ENCODE measurements around the gene ZFAND2B.
"Not testable (repeated sequence)": the region's sequence is repeated elsewhere in the genome, so short reads cannot be mapped to it uniquely, and the experiment has no call there.

The ZFAND2B gene

GRCh38 chr2:219253753-219254589 is 47.4 kb downstream of the ZFAND2B start, which contains the start of gene TUBA4A:
TUBA4A (minus strand) TSS chr2:219253918; CDS start chr2:219253858, 60 bp downstream.
- Histone ChIP-seq H2AFZ (ENCODE audit: low read length, unreplicated experiment) (peak within 1 kb of the TSS; percentile 84), H3K36me3 (ENCODE audit: insufficient read depth, low read length) (peaks cover 4% of the 10 kb centered on the region; the same call in 1 of the 2 replicates), H3K27ac (ENCODE audit: low read depth, low read length) (peak within 1 kb of the TSS; percentile 3; the same call in 1 of the 2 replicates)

GRCh38 chr2:219254590-219255201 is 48.1 kb downstream of the ZFAND2B start:
- Histone ChIP-seq H2AFZ (ENCODE audit: low read length, unreplicated experiment) (peak overlapping the region; percentile 84), H3K36me3 (ENCODE audit: insufficient read depth, low read length) (peaks cover 4% of the 10 kb centered on the region; the same call in 1 of the 2 replicates), H3K79me2 (ENCODE audit: control insufficient read depth, insufficient read depth, low read length, unreplicated experiment) (peaks cover 19% of the 10 kb centered on the region), H3K27me3 (ENCODE audit: insufficient read depth, low read length) (no peaks in the 10 kb centered on the region), H3K4me1 (ENCODE audit: control insufficient read depth, insufficient read depth, low read length, unreplicated experiment) (peaks cover 25% of the 10 kb centered on the region), H3K27ac (ENCODE audit: low read depth, low read length) (no peak overlapping the region), H3K4me3 (ENCODE audit: low read depth, low read length) (peak overlapping the region; percentile 90)

More at GRCh38 chr2:219253753-219254589, 47.4 kb downstream of the ZFAND2B start, which contains the start of gene TUBA4A:
- peak within 1 kb of the TSS; percentile 90 for H3K4me3 ChIP-seq (ENCODE audit: low read depth, low read length)
- no peaks in the 10 kb centered on the region for H3K27me3 ChIP-seq (ENCODE audit: insufficient read depth, low read length)
- H3K79me2 ChIP-seq (ENCODE audit: control insufficient read depth, insufficient read depth, low read length, unreplicated experiment): peaks cover 19% of the 10 kb centered on the region
- H3K4me1 ChIP-seq (ENCODE audit: control insufficient read depth, insufficient read depth, low read length, unreplicated experiment): peaks cover 32% of the 10 kb centered on the region

DNA sequence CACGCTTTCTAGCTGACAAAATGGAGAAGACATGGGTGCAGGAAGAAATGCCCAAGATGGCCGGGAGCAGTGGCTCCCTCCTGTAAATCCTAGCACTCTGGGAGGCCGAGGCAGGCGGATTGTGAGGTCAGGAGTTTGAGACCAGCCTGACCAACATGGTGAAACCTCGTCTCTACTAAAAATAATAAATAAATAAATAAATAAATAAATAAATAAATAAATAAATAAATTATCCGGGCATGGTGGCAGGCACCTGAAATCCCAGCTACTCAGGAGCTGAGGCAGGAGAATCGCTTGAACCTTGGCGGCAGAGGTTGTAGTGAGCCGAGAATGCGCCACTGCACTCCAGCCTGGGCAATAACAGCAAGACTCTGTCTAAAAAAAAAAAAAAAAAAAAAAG is 52.4 kb downstream of the ZFAND2B start:
- H2AFZ ChIP-seq (ENCODE audit: low read length, unreplicated experiment); H3K79me2 ChIP-seq (ENCODE audit: control insufficient read depth, insufficient read depth, low read length, unreplicated experiment); H3K27me3 ChIP-seq (ENCODE audit: insufficient read depth, low read length); H3K36me3 ChIP-seq (ENCODE audit: insufficient read depth, low read length); H3K27ac ChIP-seq (ENCODE audit: low read depth, low read length); H3K4me1 ChIP-seq (ENCODE audit: control insufficient read depth, insufficient read depth, low read length, unreplicated experiment); H3K4me3 ChIP-seq (ENCODE audit: low read depth, low read length): not testable (repeated sequence)
